ENCODE measurements around the gene CIAO2A. TPM values are rescaled to one million over a fixed set of nuclear protein-coding genes. Genes with fewer than 3 reads are reported as not detected.

The CIAO2A gene
- total and polyA plus RNA-seq, 2 experiments from 2014 or later, result 228 to 256 TPM

GRCh38 chr15:64037116-64037515 lies 56.5 kb downstream of the CIAO2A start:
- Histone ChIP-seq H3K36me3 (replicated peaks; ENCODE audit: insufficient read depth, low read depth) (no peaks in the 10 kb centered on the region), H3K27ac (no peak overlapping the region), H3K9me3 (ENCODE audit: low read depth) (no peaks in the 10 kb centered on the region), H3K4me1 (ENCODE audit: insufficient read depth) (no peaks in the 10 kb centered on the region), H3K4me2 (no peak overlapping the region), H3K9me2 (replicated peaks; ENCODE audit: insufficient read depth) (no peaks in the 10 kb centered on the region), H3K4me3 (no peak overlapping the region), H3K79me2 (no peaks in the 10 kb centered on the region), H3K27me3 (no peaks in the 10 kb centered on the region), H4K20me1 (ENCODE audit: insufficient read depth, poor library complexity, severe bottlenecking) (no peaks in the 10 kb centered on the region), H2AFZ (no peak overlapping the region)
- 94% methylated on average over 3 of the region's 3 CpGs for WGBS (ENCODE audit: low lambda C conversion rate, missing lambda C conversion rate)
- no peak for DNase-seq (ENCODE audit: low spot score)
- TF ChIP-seq EZH2phosphoT487 (IDR thresholded peaks at IDR 0.05; ENCODE audit: low read depth, severe bottlenecking, unreplicated experiment) (no peak), CTCF (IDR thresholded peaks at IDR 0.05; ENCODE audit: poor library complexity) (no peak), EZH2 (IDR thresholded peaks at IDR 0.05; ENCODE audit: borderline replicate concordance) (no peak)

- 93% methylated on average over 1 of the region's 1 CpG for whole genome bisulfite sequencing (ENCODE audit: low lambda C conversion rate, missing lambda C conversion rate)
- no peak for DNase-seq (ENCODE audit: low spot score)
- no peaks in the 10 kb centered on the region for H3K36me3 ChIP-seq (replicated peaks; ENCODE audit: insufficient read depth, low read depth)
- H3K4me1 ChIP-seq (ENCODE audit: insufficient read depth), result no peaks in the 10 kb centered on the region
- TF ChIP-seq CTCF (IDR thresholded peaks at IDR 0.05; ENCODE audit: poor library complexity) (no peak), EZH2phosphoT487 (IDR thresholded peaks at IDR 0.05; ENCODE audit: low read depth, severe bottlenecking, unreplicated experiment) (no peak), EZH2 (IDR thresholded peaks at IDR 0.05; ENCODE audit: borderline replicate concordance) (no peak)
- no peak overlapping the region for H3K27ac ChIP-seq
- no peaks in the 10 kb centered on the region for H4K20me1 ChIP-seq (ENCODE audit: insufficient read depth, poor library complexity, severe bottlenecking)
- no peaks in the 10 kb centered on the region for H3K9me2 ChIP-seq (replicated peaks; ENCODE audit: insufficient read depth)
- H3K4me2 ChIP-seq, result no peak overlapping the region
- no peak overlapping the region for H3K4me3 ChIP-seq
- no peaks in the 10 kb centered on the region for H3K27me3 ChIP-seq
- no peak overlapping the region for H2AFZ ChIP-seq
- H3K79me2 ChIP-seq, result no peaks in the 10 kb centered on the region
- no peaks in the 10 kb centered on the region for H3K9me3 ChIP-seq (ENCODE audit: low read depth)
Observed at GRCh38 chr15:64035525-64035924, 58.1 kb downstream of the CIAO2A start.

GRCh38 chr15:64034519-64034918 lies 59.1 kb downstream of the CIAO2A start:
- Histone ChIP-seq H3K4me1 (ENCODE audit: insufficient read depth) (no peaks in the 10 kb centered on the region), H3K79me2 (no peaks in the 10 kb centered on the region), H3K27me3 (no peaks in the 10 kb centered on the region), H4K20me1 (ENCODE audit: insufficient read depth, poor library complexity, severe bottlenecking) (no peaks in the 10 kb centered on the region), H3K4me2 (no peak overlapping the region), H3K27ac (no peak overlapping the region), H3K9me2 (replicated peaks; ENCODE audit: insufficient read depth) (no peaks in the 10 kb centered on the region), H3K4me3 (no peak overlapping the region), H2AFZ (no peak overlapping the region), H3K36me3 (replicated peaks; ENCODE audit: insufficient read depth, low read depth) (no peaks in the 10 kb centered on the region), H3K9me3 (ENCODE audit: low read depth) (no peaks in the 10 kb centered on the region)
- DNase-seq (ENCODE audit: low spot score), result no peak
- no peak for TF ChIP-seq EZH2 (IDR thresholded peaks at IDR 0.05; ENCODE audit: borderline replicate concordance)
- no peak for TF ChIP-seq CTCF (IDR thresholded peaks at IDR 0.05; ENCODE audit: poor library complexity)
- no peak for TF ChIP-seq EZH2phosphoT487 (IDR thresholded peaks at IDR 0.05; ENCODE audit: low read depth, severe bottlenecking, unreplicated experiment)
- WGBS (ENCODE audit: low lambda C conversion rate, missing lambda C conversion rate), result 35% methylated on average over 4 of the region's 4 CpGs

- Histone ChIP-seq H3K9me3 (ENCODE audit: low read depth) (no peaks in the 10 kb centered on the region), H3K4me2 (no peak overlapping the region), H3K4me1 (ENCODE audit: insufficient read depth) (no peaks in the 10 kb centered on the region), H2AFZ (no peak overlapping the region), H3K36me3 (replicated peaks; ENCODE audit: insufficient read depth, low read depth) (no peaks in the 10 kb centered on the region), H3K4me3 (no peak overlapping the region), H3K27me3 (no peaks in the 10 kb centered on the region), H3K79me2 (no peaks in the 10 kb centered on the region), H3K27ac (no peak overlapping the region), H4K20me1 (ENCODE audit: insufficient read depth, poor library complexity, severe bottlenecking) (no peaks in the 10 kb centered on the region), H3K9me2 (replicated peaks; ENCODE audit: insufficient read depth) (no peaks in the 10 kb centered on the region)
- WGBS (ENCODE audit: low lambda C conversion rate, missing lambda C conversion rate), result 73% methylated on average over 5 of the region's 5 CpGs
- no peak for DNase-seq (ENCODE audit: low spot score)
- TF ChIP-seq EZH2phosphoT487 (IDR thresholded peaks at IDR 0.05; ENCODE audit: low read depth, severe bottlenecking, unreplicated experiment), result no peak
Observed at GRCh38 chr15:64032329-64032728, 61.3 kb downstream of the CIAO2A start.
